NCI-H1694 treated with DMSO at 0.1 percent for 48 hours (cell line): ENCODE results near the gene RRN3.
"Not testable (repeated sequence)": the region's sequence is repeated elsewhere in the genome, so short reads cannot be mapped to it uniquely, and the experiment has no call there.

Experiments used
- DNase-seq: peaks from one replicate; lab custom pipeline; 2025; lab: John Stamatoyannopoulos, UW

RRN3 gene

DNA sequence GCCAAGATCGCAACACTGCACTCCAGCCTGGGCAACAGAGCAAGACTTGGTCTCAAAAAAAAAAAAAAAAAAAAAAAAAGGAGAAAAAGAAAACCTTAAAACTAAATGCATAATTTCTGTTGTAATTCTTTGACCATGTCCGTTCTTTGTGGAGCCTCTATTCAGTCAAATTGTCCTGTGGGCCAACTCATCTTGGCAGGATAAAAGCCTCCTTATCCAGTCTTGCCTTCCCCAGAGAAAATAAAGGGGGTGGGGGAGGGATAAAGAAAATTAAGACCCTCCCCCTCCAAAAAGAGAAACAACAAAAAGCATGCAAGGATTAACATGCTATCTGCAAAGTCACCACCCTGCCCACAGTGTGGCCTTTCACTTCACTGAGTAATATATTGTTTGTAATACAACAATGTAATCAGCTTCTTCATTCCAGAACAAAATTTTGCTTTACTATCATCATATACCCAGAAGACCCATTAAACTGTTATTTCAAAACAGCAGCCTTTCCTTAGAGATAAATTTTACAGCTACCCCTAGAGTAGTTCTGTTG lies 5.4 kb upstream of the RRN3 start:
- DNase-seq = not testable (repeated sequence)

- not testable (repeated sequence) for DNase-seq
Measured at GRCh38 chr16:15096583-15096972, 2.5 kb upstream of the RRN3 start.

DNA sequence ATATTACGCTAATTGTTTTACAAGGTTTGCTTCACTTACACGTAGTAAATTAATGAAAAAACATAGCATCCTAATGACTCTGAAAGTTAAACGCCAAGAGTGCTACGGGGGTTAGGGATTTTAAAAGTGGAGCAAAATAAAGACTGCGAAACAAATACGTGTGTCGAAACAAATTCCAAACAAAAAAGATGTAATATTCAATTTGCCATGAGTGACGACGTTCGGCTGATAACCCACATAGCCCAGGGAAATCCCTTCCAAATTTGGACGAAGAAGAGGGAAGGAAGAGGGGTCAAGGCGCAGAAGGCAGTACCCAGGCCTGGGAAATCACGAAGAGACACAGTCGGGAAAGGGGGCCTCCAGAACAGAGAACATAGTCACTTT lies 509 bp downstream of the RRN3 start:
- not testable (repeated sequence) for DNase-seq

DNA sequence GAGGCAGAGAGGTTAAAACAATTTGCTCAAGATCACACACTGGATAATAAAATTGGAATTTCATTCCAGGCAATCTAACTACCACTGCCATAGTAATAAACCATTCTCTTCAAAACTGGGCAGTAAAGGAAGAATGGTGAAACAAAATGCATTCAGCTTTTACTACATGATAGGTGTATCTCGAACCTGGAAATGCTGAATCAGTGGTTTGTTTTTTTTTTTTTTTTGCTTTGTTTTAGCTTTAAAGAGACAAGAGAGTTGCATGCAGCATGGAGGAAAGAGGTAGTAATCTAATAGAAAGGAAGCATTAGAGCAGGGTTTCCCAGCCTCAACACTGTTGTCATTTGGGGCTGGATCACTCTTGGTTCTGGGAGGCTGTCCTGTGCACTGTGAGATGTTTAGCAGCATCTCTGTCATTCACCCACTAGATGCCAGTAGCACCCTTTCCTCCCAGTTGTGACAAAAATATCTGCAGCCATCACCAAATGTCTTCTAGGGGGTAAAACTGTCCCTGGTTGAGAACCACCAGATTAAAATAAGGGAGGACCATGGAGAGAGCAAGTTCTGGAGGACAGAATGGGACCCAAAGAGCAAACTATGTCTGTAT lies 3.3 kb downstream of the RRN3 start:
- not testable (repeated sequence) for DNase-seq

DNA sequence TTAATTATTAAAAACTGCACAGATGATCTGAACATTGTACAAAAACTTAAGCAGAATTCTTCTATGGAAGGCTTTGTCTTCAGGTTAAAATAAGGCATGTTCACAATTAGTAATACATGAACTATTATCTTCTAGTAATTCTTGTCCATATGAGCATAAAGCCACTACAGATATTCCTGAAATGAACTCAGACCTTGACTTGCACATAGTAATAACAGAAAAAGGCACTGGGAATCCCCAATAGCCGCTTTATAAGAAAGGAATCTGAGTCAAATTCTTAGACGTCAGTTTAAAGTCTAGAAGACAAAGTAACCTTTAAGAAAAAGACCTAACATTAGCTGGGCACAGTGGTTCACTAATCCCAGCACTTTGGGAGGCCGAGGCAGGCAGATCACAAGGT lies 11.3 kb downstream of the RRN3 start:
- not testable (repeated sequence) for DNase-seq

- DNase-seq = not testable (repeated sequence)
Measured at GRCh38 chr16:15080883-15081282, 13.2 kb downstream of the RRN3 start.

DNA sequence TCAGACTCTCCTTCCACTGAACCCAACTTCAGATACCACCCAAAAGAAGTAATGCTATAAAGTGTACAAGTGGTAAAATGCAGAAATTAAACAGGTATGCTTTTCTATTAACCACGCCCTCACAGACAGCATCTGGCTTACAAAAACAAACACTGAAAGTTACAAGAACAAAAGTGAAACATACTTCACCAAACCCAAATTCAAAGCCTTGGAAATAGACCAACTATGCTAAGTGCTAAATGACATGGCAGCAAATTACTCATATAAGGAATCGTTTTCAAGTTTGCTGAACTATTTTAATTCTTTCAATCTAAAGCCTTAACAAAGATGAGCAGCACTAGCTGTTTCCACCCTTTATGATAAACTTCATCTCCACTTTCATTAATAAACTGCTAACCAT lies 17.9 kb downstream of the RRN3 start:
- not testable (repeated sequence) for DNase-seq

- DNase-seq = no peak
Measured at GRCh38 chr16:15073101-15073500, 21.0 kb downstream of the RRN3 start.

DNA sequence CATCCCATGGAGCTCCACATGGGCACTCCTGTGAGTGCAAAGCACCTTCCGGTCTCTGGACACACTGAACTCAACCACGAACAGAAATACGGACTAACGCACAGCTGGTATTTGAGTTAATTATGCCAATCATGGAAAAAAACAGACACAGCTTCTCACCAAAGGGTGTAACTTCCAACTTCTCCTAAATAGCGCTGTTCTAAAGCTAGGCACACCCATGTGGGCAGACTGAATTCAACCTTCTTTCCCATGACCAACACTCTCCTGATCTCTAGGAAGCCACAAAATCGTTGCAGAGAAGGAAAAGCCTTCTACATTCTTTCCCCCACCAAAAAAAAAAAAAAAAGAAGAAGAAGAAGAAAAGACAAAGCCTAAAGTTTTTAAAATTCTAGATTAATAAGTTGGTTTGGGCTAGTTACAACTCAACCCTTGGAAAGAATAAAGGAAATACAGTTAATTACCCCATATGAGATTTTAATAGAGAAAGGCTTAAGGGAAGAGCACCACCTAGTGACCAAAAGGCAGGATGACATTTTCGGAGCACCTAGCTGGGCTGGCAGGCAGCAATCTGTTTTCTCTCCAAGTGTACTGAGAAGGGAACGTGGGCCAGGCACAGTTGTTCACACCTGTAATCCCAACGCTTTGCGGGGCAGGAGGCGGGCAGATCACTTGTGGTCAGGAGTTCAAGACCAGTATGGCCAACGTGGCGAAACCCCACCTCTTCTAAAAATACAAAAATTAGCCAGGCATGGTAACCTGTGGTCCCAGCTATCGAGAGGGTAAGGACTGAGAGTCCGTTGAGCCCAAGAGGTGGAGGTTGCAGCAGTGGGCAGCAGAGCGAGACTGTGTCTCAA lies 21.9 kb downstream of the RRN3 start:
- DNase-seq = peak; percentile 4

- DNase-seq = not testable (repeated sequence)
Measured at GRCh38 chr16:15071013-15071412, 23.1 kb downstream of the RRN3 start.

DNA sequence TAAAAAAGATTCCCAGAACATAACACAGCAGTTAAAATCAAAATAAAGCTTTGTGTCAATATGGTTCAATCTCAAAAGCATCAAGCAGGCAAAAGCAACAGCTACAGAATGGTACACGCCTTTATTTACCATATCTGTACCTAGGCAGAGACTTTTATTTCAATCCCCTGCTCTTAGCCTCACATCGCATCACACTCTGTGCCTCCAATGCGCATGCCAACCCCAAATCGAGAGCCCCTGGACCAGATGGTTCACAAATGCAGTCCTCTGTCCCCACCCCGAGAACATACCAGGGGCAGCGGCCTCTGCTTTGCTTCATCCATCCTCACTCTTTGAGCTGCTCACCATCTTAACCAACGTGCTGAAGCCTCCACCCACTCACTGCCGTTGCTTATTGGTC lies 27.4 kb downstream of the RRN3 start:
- DNase-seq = not testable (repeated sequence)

- DNase-seq = not testable (repeated sequence)
Measured at GRCh38 chr16:15065961-15066360, 28.1 kb downstream of the RRN3 start.

GRCh38 chr16:15062085-15062810 lies 31.8 kb downstream of the RRN3 start:
- not testable (repeated sequence) for DNase-seq

- no peak for DNase-seq
Measured at GRCh38 chr16:15059324-15059723, 34.7 kb downstream of the RRN3 start.

DNA sequence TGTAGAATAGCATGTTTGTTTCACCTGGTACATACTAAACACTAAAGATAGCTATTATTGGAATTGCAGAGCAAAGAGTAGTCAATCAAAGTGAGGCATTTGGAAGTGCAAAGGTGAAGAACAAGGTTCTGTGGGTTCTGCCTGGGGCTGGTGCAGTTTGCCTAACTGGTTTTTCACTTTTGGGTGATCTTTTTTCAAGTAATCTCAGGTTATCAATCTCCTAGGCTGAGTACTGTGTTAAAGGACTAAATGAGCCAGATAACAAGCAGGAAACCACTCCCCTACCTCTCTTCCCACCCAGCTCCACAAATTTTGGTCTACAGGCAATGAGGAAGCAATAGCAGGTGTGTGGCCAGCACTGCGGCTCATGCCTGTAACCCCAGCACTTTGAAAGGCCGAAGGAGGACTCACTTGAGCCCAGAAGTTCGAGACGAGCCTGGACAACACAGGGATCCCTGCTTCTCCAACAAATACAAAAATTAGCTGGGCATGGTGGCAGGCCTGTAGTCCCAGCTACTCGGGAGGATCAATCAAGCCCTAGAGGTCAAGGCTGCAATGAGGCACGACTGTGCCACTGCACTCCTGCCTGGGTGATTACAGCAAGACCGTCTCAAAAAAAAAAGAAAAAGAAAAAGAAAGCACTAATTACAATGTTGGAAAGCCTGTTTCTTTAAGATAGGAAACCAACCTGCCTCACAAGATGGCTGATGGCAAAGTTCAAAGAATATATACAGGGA lies 36.2 kb downstream of the RRN3 start:
- no peak for DNase-seq

- no peak for DNase-seq
Measured at GRCh38 chr16:15055141-15056053, 38.7 kb downstream of the RRN3 start.

DNA sequence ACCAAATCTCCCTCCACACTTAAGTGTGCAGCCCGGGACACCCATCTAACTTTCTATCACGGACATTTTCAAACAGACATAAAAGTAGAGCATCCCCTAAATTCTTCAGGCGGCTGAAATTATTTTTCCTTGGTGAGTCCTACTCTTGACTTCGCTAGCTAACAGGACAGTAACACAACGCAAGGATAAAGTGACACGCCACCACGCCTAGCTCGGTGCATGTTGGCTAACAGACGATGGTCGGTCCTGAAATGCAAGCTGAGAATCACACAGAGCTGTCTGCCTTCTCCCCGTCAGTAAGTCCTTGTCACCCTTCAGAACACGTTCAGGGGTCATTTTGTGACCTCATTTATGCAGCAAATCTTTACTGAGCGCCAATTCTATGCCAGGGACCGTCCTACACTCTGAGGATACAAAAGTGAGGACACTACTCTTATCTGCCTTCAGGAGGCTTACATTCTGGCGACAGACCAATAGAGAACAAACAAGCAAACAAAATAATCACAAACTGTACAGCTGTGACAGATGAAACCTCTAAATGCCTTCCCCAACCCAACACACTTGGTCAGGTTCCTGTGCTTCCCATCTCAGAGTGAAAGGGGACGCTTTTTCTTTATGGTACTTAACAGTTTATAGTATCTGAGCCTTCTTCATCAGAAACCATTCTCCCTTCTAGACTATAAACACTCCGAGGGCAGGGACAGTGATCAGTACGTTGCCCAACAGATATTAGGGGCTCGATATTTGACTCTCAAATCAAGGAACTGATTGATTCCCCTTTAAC lies 39.5 kb downstream of the RRN3 start:
- no peak for DNase-seq

GRCh38 chr16:15053904-15054303 lies 40.2 kb downstream of the RRN3 start:
- no peak for DNase-seq

DNA sequence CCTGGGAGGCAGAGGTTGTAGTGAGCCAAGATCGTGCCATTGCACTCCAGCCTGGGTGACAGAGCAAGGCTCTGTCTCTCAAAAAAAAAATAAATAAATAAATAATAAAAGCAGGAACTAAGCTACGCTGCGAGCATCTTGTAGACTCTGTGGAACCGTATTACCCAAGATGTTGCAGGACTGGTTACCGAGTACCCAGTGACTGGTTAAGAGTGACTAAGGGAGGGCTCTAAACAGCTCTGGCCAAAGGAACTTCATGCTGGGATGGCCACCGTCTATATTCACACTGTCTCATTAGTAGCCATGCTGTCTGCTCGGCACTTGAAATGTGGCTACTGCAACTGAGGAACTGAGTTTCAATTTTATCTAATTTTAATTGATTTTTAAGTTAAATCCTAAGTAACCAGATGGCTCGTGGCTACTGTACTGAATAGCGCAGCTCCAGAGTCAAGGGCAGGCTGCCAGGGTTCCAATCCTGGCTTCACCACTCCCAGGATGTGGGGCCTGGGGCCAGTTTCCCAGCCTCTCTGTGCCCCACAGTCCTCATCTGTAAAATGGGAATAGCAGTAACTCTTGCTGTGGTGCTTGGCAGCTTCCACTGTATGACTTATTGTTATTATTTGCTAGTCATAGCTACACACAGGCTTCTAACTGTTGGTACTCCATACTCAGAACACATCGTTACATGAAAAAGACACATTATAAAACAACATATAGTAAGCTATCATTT lies 41.2 kb downstream of the RRN3 start:
- no peak for DNase-seq
